HL-60 (cell line): ENCODE data around the gene CLCN5.

ENCODE experiments used
- GABPA ChIP-seq: IDR thresholded peaks from 2 replicates; pipeline ENCODE4 v1.6.1; 2012; ENCODE audit warnings: low read depth
- POLR2AphosphoS5 ChIP-seq: IDR thresholded peaks from 2 replicates; pipeline ENCODE4 v1.6.1; 2012; ENCODE audit warnings: low read depth
- SPI1 ChIP-seq: IDR thresholded peaks from 2 replicates; pipeline ENCODE4 v1.6.1; 2012; ENCODE audit warnings: low read depth, mild to moderate bottlenecking, borderline replicate concordance
- TF ChIP-seq, protein P1 (sequence below): IDR thresholded peaks from one replicate; pipeline ENCODE4 v1.5.1; 2011; ENCODE audit warnings: low read length, control low read depth, inconsistent platforms; ENCODE audit not compliant: insufficient read depth
- TF ChIP-seq, protein P2 (sequence below): IDR thresholded peaks from 2 replicates; pipeline ENCODE4 v1.6.1; 2012; ENCODE audit warnings: low read depth; ENCODE audit not compliant: insufficient replicate concordance

DNA sequence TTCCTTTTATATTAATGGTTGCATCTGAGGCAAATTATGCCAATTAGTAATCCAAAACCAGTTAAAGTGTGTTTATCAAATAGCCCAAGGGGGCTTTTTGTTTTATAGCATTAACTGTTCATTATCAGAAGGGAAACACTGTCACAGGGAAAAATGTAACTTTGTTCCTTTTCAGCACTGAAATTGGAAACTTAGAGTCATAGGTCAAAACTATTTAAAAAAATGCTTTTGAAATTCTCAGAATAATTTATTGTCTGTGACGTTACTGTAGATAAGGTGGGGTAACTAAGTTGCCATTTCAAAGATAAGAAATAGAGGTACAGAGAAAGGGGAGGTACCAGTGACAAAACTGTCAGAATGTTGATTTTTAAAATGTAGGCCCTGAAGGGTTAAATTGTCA, 149.1 kb downstream of the CLCN5 start:
- TF ChIP-seq, protein P1, sequence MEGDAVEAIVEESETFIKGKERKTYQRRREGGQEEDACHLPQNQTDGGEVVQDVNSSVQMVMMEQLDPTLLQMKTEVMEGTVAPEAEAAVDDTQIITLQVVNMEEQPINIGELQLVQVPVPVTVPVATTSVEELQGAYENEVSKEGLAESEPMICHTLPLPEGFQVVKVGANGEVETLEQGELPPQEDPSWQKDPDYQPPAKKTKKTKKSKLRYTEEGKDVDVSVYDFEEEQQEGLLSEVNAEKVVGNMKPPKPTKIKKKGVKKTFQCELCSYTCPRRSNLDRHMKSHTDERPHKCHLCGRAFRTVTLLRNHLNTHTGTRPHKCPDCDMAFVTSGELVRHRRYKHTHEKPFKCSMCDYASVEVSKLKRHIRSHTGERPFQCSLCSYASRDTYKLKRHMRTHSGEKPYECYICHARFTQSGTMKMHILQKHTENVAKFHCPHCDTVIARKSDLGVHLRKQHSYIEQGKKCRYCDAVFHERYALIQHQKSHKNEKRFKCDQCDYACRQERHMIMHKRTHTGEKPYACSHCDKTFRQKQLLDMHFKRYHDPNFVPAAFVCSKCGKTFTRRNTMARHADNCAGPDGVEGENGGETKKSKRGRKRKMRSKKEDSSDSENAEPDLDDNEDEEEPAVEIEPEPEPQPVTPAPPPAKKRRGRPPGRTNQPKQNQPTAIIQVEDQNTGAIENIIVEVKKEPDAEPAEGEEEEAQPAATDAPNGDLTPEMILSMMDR: no peak
- TF ChIP-seq GABPA (no peak), POLR2AphosphoS5 (no peak), SPI1 (no peak)
- TF ChIP-seq, protein P2, sequence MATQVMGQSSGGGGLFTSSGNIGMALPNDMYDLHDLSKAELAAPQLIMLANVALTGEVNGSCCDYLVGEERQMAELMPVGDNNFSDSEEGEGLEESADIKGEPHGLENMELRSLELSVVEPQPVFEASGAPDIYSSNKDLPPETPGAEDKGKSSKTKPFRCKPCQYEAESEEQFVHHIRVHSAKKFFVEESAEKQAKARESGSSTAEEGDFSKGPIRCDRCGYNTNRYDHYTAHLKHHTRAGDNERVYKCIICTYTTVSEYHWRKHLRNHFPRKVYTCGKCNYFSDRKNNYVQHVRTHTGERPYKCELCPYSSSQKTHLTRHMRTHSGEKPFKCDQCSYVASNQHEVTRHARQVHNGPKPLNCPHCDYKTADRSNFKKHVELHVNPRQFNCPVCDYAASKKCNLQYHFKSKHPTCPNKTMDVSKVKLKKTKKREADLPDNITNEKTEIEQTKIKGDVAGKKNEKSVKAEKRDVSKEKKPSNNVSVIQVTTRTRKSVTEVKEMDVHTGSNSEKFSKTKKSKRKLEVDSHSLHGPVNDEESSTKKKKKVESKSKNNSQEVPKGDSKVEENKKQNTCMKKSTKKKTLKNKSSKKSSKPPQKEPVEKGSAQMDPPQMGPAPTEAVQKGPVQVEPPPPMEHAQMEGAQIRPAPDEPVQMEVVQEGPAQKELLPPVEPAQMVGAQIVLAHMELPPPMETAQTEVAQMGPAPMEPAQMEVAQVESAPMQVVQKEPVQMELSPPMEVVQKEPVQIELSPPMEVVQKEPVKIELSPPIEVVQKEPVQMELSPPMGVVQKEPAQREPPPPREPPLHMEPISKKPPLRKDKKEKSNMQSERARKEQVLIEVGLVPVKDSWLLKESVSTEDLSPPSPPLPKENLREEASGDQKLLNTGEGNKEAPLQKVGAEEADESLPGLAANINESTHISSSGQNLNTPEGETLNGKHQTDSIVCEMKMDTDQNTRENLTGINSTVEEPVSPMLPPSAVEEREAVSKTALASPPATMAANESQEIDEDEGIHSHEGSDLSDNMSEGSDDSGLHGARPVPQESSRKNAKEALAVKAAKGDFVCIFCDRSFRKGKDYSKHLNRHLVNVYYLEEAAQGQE: no peak
